Measurements from ENCODE around the gene SLC36A2. TPM values are rescaled to one million over a fixed set of nuclear protein-coding genes. Genes with fewer than 3 reads are reported as not detected.

Gene SLC36A2
- total RNA-seq, 1 experiment from 2014 or later: not detected

GRCh38 chr5:151315998-151316597 lies 31.3 kb downstream of the SLC36A2 start:
- no TSS peak for BruUV-seq (replicated peaks)
- in situ Hi-C loops (cut with HindIII; ENCODE audit: low pct_unique_long_range_greater_than_20kb, low sequenced_read_pairs): no loop called here
- CTCF ChIA-PET: interaction anchor here (0.6 to 1.2 kb wide), 5 partner anchors 15 to 336 kb away, joined by 3 to 11 read pairs (median 6); partner anchors contain the start of gene GM2A
- Histone ChIP-seq H3K27ac (ENCODE audit: low read length) (no peak overlapping the region), H3K4me1 (ENCODE audit: control insufficient read depth, insufficient read depth, low read length) (no peaks in the 10 kb centered on the region), H3K9me3 (ENCODE audit: control insufficient read depth, insufficient read depth, low read depth, low read length) (no peaks in the 10 kb centered on the region), H3K27me3 (ENCODE audit: control insufficient read depth, insufficient read depth, low read length) (peaks cover 2% of the 10 kb centered on the region; the same call in 1 of the 2 replicates), H3K36me3 (ENCODE audit: control insufficient read depth, insufficient read depth, low read length) (no peaks in the 10 kb centered on the region), H3K4me3 (ENCODE audit: low read depth in 2 of 2, low read length in 2 of 2) (no peak overlapping the region)
- ATAC-seq (peak; percentile 90), DNase-seq (ENCODE audit: low read depth, low spot score) (peak; percentile 58)
- intact Hi-C loops (cut with micrococcal nuclease; ENCODE audit: unreplicated experiment): loop anchor here (5.0 to 10.0 kb wide), 2 partner anchors 189 to 336 kb away; no protein-coding TSS in a partner anchor
- TF ChIP-seq POLR2AphosphoS5 (IDR thresholded peaks at IDR 0.05; ENCODE audit: low read depth, low read length) (no peak), TCF7L2 (IDR thresholded peaks at IDR 0.05; ENCODE audit: low read depth, low read length) (no peak), REST (IDR thresholded peaks at IDR 0.05; ENCODE audit: insufficient read depth in 1 of 2, low read depth in 2 of 2, low read length in 1 of 2) (no peak), CTCF (IDR thresholded peaks at IDR 0.05) (peak; percentile 94), SIN3A (IDR thresholded peaks at IDR 0.05; ENCODE audit: borderline replicate concordance, insufficient read depth, low read depth, low read length) (no peak)
- POLR2A ChIA-PET: no interaction called here

- no TSS peak for BruUV-seq (replicated peaks)
- in situ Hi-C loops (cut with HindIII; ENCODE audit: low pct_unique_long_range_greater_than_20kb, low sequenced_read_pairs): no loop called here
- no peak for TF ChIP-seq POLR2AphosphoS5 (IDR thresholded peaks at IDR 0.05; ENCODE audit: low read depth, low read length)
- no peak for TF ChIP-seq CTCF (IDR thresholded peaks at IDR 0.05)
- no peak for TF ChIP-seq SIN3A (IDR thresholded peaks at IDR 0.05; ENCODE audit: borderline replicate concordance, insufficient read depth, low read depth, low read length)
- TF ChIP-seq TCF7L2 (IDR thresholded peaks at IDR 0.05; ENCODE audit: low read depth, low read length): no peak
- TF ChIP-seq REST (IDR thresholded peaks at IDR 0.05; ENCODE audit: insufficient read depth in 1 of 2, low read depth in 2 of 2, low read length in 1 of 2): no peak
Observed at GRCh38 chr5:151313357-151313756, 34.0 kb downstream of the SLC36A2 start.

More at GRCh38 chr5:151313357-151313756, 34.0 kb downstream of the SLC36A2 start:
- DNase-seq (ENCODE audit: low read depth, low spot score): no peak
- no peak overlapping the region for H3K27ac ChIP-seq (ENCODE audit: low read length)
- ATAC-seq: no peak
- H3K4me3 ChIP-seq (ENCODE audit: low read depth in 2 of 2, low read length in 2 of 2): no peak overlapping the region
- no peaks in the 10 kb centered on the region for H3K36me3 ChIP-seq (ENCODE audit: control insufficient read depth, insufficient read depth, low read length)
- CTCF ChIA-PET: no interaction called here
- no peaks in the 10 kb centered on the region for H3K4me1 ChIP-seq (ENCODE audit: control insufficient read depth, insufficient read depth, low read length)
- POLR2A ChIA-PET: no interaction called here
- intact Hi-C loops (cut with micrococcal nuclease; ENCODE audit: unreplicated experiment): loop anchor here (10.0 kb wide), 1 partner anchor 191 kb away; no protein-coding TSS in a partner anchor
- peaks cover 2% of the 10 kb centered on the region; the same call in 1 of the 2 replicates for H3K27me3 ChIP-seq (ENCODE audit: control insufficient read depth, insufficient read depth, low read length)
- no peaks in the 10 kb centered on the region for H3K9me3 ChIP-seq (ENCODE audit: control insufficient read depth, insufficient read depth, low read depth, low read length)

All from Panc1 (cell line).